ENCODE data around the gene DHX57.
"Not testable (repeated sequence)": the region's sequence is repeated elsewhere in the genome, so short reads cannot be mapped to it uniquely, and the experiment has no call there.

The DHX57 gene

DNA sequence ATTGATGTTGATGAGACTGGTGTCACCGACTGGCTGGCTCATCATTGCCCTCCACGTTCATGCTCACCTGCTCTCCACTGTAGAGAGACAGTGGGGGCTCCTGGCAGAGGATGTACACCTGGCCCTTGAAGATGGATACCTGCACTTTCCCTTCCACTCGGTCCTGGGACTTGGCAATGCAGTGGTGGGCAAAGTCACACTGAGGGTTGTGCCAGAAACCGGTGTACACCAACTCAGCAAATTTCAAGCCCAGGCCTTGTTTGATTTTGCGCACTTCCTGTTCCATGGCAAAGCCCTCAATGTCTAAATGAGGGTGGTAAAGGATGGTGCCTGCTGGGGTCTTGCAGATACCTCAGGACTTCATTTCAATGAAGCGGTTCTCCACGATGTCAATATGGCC lies 65.2 kb downstream of the DHX57 start:
- H3K27me3 ChIP-seq (ENCODE audit: control insufficient read depth in 5 of 5, insufficient read depth in 4 of 5, low read length in 5 of 5), result no peaks in the 10 kb centered on the region
- H3K4me3 ChIP-seq (ENCODE audit: low read depth in 1 of 5, low read length in 5 of 5), result no peak overlapping the region
- no peaks in the 10 kb centered on the region for H3K9me3 ChIP-seq (ENCODE audit: control insufficient read depth in 5 of 5, low read length in 5 of 5)
- H3K27ac ChIP-seq (ENCODE audit: low read depth, low read length), result no peak overlapping the region
- H3K4me1 ChIP-seq (ENCODE audit: control insufficient read depth in 5 of 5, insufficient read depth in 5 of 5, low read length in 5 of 5), result no peaks in the 10 kb centered on the region
- peaks cover 20 to 50% (median 26%) of the 10 kb centered on the region in 5 donors for H3K36me3 ChIP-seq (ENCODE audit: control insufficient read depth in 5 of 5, insufficient read depth in 5 of 5, low read length in 5 of 5)
- H3K9ac ChIP-seq (ENCODE audit: low read length in 5 of 5), result no peak overlapping the region

DNA sequence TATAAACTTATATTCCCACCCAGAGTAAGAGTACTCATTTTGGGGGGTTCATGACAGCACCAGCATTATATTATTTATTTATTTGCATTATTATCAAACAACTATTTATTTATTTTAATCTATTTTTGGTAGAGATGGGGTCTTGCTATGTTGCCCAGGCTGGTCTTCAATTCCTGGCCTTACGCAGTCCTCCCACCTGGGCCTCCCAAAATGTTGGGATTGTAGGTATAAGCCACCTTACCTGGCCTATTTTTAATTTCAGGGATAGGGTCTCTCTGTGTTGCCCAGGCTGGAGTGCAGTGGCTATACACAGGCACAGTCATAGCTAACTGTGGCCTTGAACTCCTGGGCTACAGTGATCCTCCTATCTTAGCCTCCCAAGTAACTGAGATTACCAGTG lies 67.1 kb downstream of the DHX57 start:
- H3K36me3 ChIP-seq (ENCODE audit: control insufficient read depth in 5 of 5, insufficient read depth in 5 of 5, low read length in 5 of 5), result peaks cover 13 to 49% (median 26%) of the 10 kb centered on the region in 5 donors
- H3K27me3 ChIP-seq (ENCODE audit: control insufficient read depth in 5 of 5, insufficient read depth in 4 of 5, low read length in 5 of 5), result no peaks in the 10 kb centered on the region
- H3K9me3 ChIP-seq (ENCODE audit: control insufficient read depth in 5 of 5, low read length in 5 of 5), result no peaks in the 10 kb centered on the region
- no peak overlapping the region for H3K9ac ChIP-seq (ENCODE audit: low read length in 5 of 5)
- H3K4me3 ChIP-seq (ENCODE audit: low read depth in 1 of 5, low read length in 5 of 5), result no peak overlapping the region
- no peaks in the 10 kb centered on the region for H3K4me1 ChIP-seq (ENCODE audit: control insufficient read depth in 5 of 5, insufficient read depth in 5 of 5, low read length in 5 of 5)
- H3K27ac ChIP-seq (ENCODE audit: low read depth, low read length), result no peak overlapping the region

DNA sequence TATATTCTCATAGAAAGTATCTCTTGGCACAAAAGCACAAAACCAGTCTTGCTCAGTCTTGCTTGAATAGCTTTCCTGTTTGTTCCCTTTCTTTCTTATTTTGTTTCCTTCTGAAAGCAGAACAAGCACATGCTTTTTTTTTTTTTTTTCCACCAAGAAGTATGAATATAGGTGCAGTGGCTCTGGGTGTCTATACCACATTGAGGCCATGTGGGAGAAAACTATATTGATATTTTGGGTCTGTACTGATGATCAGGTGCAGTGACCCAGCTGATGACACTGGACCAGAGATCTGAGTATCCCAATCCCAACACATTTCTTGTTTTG lies 69.0 kb downstream of the DHX57 start:
- Histone ChIP-seq H3K27ac (ENCODE audit: low read depth, low read length) (no peak overlapping the region), H3K36me3 (ENCODE audit: control insufficient read depth in 5 of 5, insufficient read depth in 5 of 5, low read length in 5 of 5) (peaks cover 11 to 46% (median 30%) of the 10 kb centered on the region in 5 donors), H3K9ac (ENCODE audit: low read length in 5 of 5) (no peak overlapping the region), H3K4me1 (ENCODE audit: control insufficient read depth in 5 of 5, insufficient read depth in 5 of 5, low read length in 5 of 5) (no peaks in the 10 kb centered on the region), H3K27me3 (ENCODE audit: control insufficient read depth in 5 of 5, insufficient read depth in 4 of 5, low read length in 5 of 5) (no peaks in the 10 kb centered on the region), H3K4me3 (ENCODE audit: low read depth in 1 of 5, low read length in 5 of 5) (no peak overlapping the region), H3K9me3 (ENCODE audit: control insufficient read depth in 5 of 5, low read length in 5 of 5) (no peaks in the 10 kb centered on the region)

DNA sequence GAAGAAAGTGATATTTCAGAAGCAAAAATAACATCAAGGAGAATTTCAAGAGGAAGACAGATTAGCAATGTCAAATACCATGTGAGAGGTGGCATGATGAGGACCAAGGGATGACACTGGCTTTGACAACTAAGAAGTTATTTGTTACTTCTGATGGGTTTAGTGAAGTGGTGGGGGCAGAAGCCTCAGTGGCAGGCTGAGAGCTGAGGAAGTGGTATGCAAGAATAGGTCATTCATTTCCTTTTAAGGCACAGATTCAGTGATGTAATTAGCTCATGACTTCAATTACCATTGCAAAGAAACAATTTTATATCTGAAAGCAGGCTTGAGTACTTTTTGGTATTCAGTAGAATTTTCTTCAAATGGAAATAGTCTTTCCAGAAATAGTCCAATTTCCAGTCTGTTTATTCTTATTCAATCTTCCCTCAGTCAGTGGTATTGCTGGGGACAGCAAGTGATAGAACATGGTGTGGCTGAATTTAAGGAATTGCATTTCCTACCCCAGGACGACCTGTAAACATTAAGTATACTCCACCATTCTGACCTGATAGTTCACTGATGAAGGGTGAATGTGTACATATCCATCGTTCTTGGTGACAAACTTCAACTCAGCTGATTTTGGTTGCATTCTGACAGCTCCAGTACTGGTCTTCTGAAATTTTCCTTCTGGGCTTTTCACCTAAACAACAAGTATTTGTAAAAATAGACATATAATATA lies 69.6 kb downstream of the DHX57 start:
- H3K9me3 ChIP-seq (ENCODE audit: control insufficient read depth in 5 of 5, low read length in 5 of 5), result no peaks in the 10 kb centered on the region
- no peaks in the 10 kb centered on the region for H3K4me1 ChIP-seq (ENCODE audit: control insufficient read depth in 5 of 5, insufficient read depth in 5 of 5, low read length in 5 of 5)
- H3K4me3 ChIP-seq (ENCODE audit: low read depth in 1 of 5, low read length in 5 of 5), result no peak overlapping the region
- H3K9ac ChIP-seq (ENCODE audit: low read length in 5 of 5), result no peak overlapping the region
- H3K36me3 ChIP-seq (ENCODE audit: control insufficient read depth in 5 of 5, insufficient read depth in 5 of 5, low read length in 5 of 5), result peaks cover 11 to 42% (median 25%) of the 10 kb centered on the region in 5 donors
- H3K27ac ChIP-seq (ENCODE audit: low read depth, low read length), result no peak overlapping the region
- H3K27me3 ChIP-seq (ENCODE audit: control insufficient read depth in 5 of 5, insufficient read depth in 4 of 5, low read length in 5 of 5), result no peaks in the 10 kb centered on the region

DNA sequence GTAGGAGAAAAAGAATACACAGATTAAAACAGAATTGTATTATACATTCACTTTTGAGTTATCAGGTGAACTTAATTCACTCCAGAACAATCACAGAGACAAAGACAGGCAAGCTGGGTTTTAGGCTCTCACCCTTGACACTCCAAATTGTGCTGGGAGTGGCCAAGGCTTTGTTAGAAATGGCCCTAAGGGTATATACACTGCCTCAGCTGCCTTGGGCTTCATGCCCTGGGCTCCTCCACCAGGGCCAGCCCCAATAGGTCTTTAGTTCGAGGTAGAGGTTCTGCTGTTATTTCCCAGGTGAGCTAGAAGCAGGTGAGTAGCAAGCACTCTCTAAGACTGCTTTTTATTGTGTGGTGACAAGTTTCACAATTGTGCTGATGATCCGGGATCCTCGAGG lies 77.8 kb downstream of the DHX57 start:
- H3K4me1 ChIP-seq (ENCODE audit: control insufficient read depth in 5 of 5, insufficient read depth in 5 of 5, low read length in 5 of 5), result no peaks in the 10 kb centered on the region
- peaks cover 0 to 25% (median 14%) of the 10 kb centered on the region in 5 donors for H3K36me3 ChIP-seq (ENCODE audit: control insufficient read depth in 5 of 5, insufficient read depth in 5 of 5, low read length in 5 of 5)
- no peaks in the 10 kb centered on the region for H3K27me3 ChIP-seq (ENCODE audit: control insufficient read depth in 5 of 5, insufficient read depth in 4 of 5, low read length in 5 of 5)
- H3K9ac ChIP-seq (ENCODE audit: low read length in 5 of 5), result no peak overlapping the region
- H3K4me3 ChIP-seq (ENCODE audit: low read depth in 1 of 5, low read length in 5 of 5), result no peak overlapping the region
- H3K27ac ChIP-seq (ENCODE audit: low read depth, low read length), result no peak overlapping the region
- no peaks in the 10 kb centered on the region for H3K9me3 ChIP-seq (ENCODE audit: control insufficient read depth in 5 of 5, low read length in 5 of 5)

DNA sequence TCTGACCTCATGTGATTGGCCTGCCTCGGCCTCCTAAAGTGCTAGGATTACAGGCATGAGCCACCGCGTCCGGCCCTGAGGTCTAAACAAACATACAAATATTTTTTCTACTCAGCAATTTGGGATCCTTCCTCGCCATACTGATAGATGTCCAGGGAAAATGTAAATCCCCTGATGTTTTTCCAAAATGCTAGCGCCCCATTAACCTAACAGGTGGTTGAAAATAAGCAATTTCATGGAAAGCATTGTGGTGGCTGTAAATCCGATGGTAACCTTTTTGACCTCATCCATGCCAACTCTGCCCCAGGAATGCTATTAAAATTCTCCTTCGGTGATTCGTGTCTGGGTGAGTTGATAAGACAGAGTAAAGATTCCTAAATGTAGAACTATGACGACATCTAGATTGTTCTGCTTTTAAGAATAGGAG lies 78.5 kb downstream of the DHX57 start:
- Histone ChIP-seq H3K27ac (ENCODE audit: low read depth, low read length) (no peak overlapping the region), H3K4me3 (ENCODE audit: low read depth in 1 of 5, low read length in 5 of 5) (no peak overlapping the region), H3K4me1 (ENCODE audit: control insufficient read depth in 5 of 5, insufficient read depth in 5 of 5, low read length in 5 of 5) (no peaks in the 10 kb centered on the region), H3K36me3 (ENCODE audit: control insufficient read depth in 5 of 5, insufficient read depth in 5 of 5, low read length in 5 of 5) (peaks cover 0 to 19% (median 11%) of the 10 kb centered on the region in 5 donors), H3K9ac (ENCODE audit: low read length in 5 of 5) (no peak overlapping the region), H3K27me3 (ENCODE audit: control insufficient read depth in 5 of 5, insufficient read depth in 4 of 5, low read length in 5 of 5) (no peaks in the 10 kb centered on the region), H3K9me3 (ENCODE audit: control insufficient read depth in 5 of 5, low read length in 5 of 5) (no peaks in the 10 kb centered on the region)

DNA sequence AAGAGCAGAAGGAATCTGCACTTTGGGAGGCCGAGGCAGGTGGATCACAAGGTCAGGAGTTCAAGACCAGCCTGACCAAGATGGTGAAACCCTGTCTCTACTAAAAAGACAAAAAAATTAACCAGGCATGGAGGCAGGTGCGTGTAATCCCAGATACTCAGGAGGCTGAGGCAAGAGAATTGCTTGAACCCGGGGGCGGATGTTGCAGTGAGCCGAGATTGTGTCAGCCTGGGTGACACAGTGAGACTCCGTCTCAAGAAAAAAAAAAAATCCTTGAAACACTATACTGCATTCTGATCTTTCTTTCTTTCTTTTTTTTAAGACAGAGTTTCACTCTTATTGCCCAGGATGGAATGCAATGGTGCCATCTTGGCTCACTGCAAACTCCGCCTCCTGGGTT lies 80.7 kb downstream of the DHX57 start:
- not testable (repeated sequence) for H3K4me1 ChIP-seq (ENCODE audit: control insufficient read depth in 5 of 5, insufficient read depth in 5 of 5, low read length in 5 of 5); H3K9ac ChIP-seq (ENCODE audit: low read length in 5 of 5); H3K9me3 ChIP-seq (ENCODE audit: control insufficient read depth in 5 of 5, low read length in 5 of 5); H3K27ac ChIP-seq (ENCODE audit: low read depth, low read length); H3K27me3 ChIP-seq (ENCODE audit: control insufficient read depth in 5 of 5, insufficient read depth in 4 of 5, low read length in 5 of 5); H3K4me3 ChIP-seq (ENCODE audit: low read depth in 1 of 5, low read length in 5 of 5)
- peaks cover 0 to 11% (median 6%) of the 10 kb centered on the region in 5 donors for H3K36me3 ChIP-seq (ENCODE audit: control insufficient read depth in 5 of 5, insufficient read depth in 5 of 5, low read length in 5 of 5)

DNA sequence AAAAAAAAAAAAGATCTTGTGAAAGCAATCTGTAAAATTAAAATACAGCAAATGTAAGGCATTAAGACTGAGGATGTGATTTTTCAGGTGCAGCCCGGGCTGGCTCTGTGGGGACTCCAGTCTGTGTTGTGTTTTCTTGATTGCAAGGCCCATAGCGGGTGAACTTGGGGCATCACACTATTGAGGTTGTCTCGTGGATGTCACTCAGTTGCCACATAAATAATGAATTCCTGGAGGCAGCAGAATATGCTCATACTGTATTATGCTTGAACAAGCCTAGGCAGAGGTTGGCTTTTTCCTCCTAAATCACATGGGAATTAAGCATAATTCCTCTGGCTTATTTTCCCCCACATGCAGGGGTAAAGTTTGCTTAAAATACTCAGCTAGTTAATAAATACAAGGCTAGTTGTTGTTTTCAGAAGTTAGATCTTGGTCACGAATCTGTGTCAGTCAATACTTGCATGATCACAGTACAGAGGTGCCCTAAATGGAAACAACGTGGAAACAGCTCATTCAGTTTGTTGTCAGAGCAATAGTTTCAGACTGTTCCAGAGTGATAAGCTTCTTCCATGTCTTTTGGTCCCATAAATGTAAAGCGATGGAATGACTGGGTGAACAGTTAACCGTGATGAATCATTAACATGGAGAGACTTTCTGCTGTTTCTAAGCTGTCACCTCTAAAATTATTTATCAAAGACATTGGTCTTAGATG lies 81.3 kb downstream of the DHX57 start:
- Histone ChIP-seq H3K27me3 (ENCODE audit: control insufficient read depth in 5 of 5, insufficient read depth in 4 of 5, low read length in 5 of 5) (no peaks in the 10 kb centered on the region), H3K27ac (ENCODE audit: low read depth, low read length) (no peak overlapping the region), H3K9ac (ENCODE audit: low read length in 5 of 5) (no peak overlapping the region)

DNA sequence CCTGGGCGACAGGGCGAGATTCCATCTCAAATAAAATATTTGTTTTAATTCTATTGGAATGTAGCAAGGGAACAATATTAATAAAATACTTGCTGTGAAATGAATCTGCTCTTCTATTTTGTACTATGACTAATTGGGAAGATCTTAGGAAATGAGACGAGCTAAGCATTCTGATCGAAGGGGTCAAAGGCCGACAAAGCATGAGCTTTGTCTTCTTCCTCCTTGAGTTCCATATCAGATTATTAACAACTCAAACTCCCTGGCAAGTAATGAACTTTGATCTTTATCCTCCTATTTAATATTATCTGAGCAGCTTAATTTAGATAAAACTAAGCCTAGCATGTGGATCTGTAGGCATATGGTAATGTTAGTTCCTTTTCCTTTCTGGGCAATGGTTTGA lies 82.2 kb downstream of the DHX57 start:
- H3K27ac ChIP-seq (ENCODE audit: low read depth, low read length), result no peak overlapping the region

More for the DNA sequence above, 81.3 kb downstream of the DHX57 start:
- Histone ChIP-seq H3K9me3 (ENCODE audit: control insufficient read depth in 5 of 5, low read length in 5 of 5) (no peaks in the 10 kb centered on the region), H3K4me3 (ENCODE audit: low read depth in 1 of 5, low read length in 5 of 5) (no peak overlapping the region), H3K36me3 (ENCODE audit: control insufficient read depth in 5 of 5, insufficient read depth in 5 of 5, low read length in 5 of 5) (peaks cover 0 to 11% (median 6%) of the 10 kb centered on the region in 5 donors), H3K4me1 (ENCODE audit: control insufficient read depth in 5 of 5, insufficient read depth in 5 of 5, low read length in 5 of 5) (no peaks in the 10 kb centered on the region)

DNA sequence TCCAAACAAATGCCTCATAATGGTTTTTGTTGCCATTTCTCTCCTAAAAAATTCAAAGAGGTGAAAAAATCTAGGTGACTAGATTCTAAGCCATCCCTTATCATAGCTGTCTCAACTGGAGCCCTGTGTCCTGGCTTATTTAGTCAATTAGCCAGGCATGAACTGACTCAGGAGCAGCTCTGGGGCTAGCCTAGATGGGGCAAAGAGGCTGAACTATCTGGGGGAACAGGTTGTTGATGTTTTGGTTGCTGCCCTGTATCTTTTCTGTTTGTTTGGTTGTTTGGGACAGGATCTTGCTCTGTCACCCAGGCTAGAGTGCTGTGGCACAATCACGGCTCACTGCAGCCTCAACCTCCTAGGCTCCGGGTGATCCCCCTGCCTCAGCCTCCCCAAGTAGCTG lies 83.0 kb downstream of the DHX57 start:
- Histone ChIP-seq H3K27me3 (ENCODE audit: control insufficient read depth in 5 of 5, insufficient read depth in 4 of 5, low read length in 5 of 5) (no peaks in the 10 kb centered on the region), H3K36me3 (ENCODE audit: control insufficient read depth in 5 of 5, insufficient read depth in 5 of 5, low read length in 5 of 5) (peaks cover 0 to 5% (median under 1%) of the 10 kb centered on the region in 5 donors), H3K9ac (ENCODE audit: low read length in 5 of 5) (no peak overlapping the region), H3K27ac (ENCODE audit: low read depth, low read length) (no peak overlapping the region), H3K9me3 (ENCODE audit: control insufficient read depth in 5 of 5, low read length in 5 of 5) (no peaks in the 10 kb centered on the region), H3K4me3 (ENCODE audit: low read depth in 1 of 5, low read length in 5 of 5) (no peak overlapping the region), H3K4me1 (ENCODE audit: control insufficient read depth in 5 of 5, insufficient read depth in 5 of 5, low read length in 5 of 5) (no peaks in the 10 kb centered on the region)

More for the DNA sequence above, 82.2 kb downstream of the DHX57 start:
- Histone ChIP-seq H3K9ac (ENCODE audit: low read length in 5 of 5) (no peak overlapping the region), H3K36me3 (ENCODE audit: control insufficient read depth in 5 of 5, insufficient read depth in 5 of 5, low read length in 5 of 5) (peaks cover 0 to 11% (median 6%) of the 10 kb centered on the region in 5 donors), H3K27me3 (ENCODE audit: control insufficient read depth in 5 of 5, insufficient read depth in 4 of 5, low read length in 5 of 5) (no peaks in the 10 kb centered on the region), H3K4me1 (ENCODE audit: control insufficient read depth in 5 of 5, insufficient read depth in 5 of 5, low read length in 5 of 5) (no peaks in the 10 kb centered on the region), H3K9me3 (ENCODE audit: control insufficient read depth in 5 of 5, low read length in 5 of 5) (no peaks in the 10 kb centered on the region), H3K4me3 (ENCODE audit: low read depth in 1 of 5, low read length in 5 of 5) (no peak overlapping the region)
